Mucosa of descending colon (tissue), 3 donors: Measurements from ENCODE around the gene ZBTB25. TPM values are rescaled to one million over a fixed set of nuclear protein-coding genes. Genes with fewer than 3 reads are reported as not detected.

Source experiments
- ATAC-seq: fragments of 200-7000 bp; cut with Tn5 transposase; one replicate; pipeline ENCODE4 v1.9.1; 2020; ENCODE audit warnings: mild to moderate bottlenecking, moderate library complexity
- DNase-seq, 3 donors: peaks; one replicate each; pipeline ENCODE4 v3.0.0-alpha.2; 2020
- H3K36me3 ChIP-seq: fragments of 200-600 bp; one replicate; pipeline ENCODE4 v1.8.0; 2021; ENCODE audit warnings: low read depth, mild to moderate bottlenecking
- H3K4me1 ChIP-seq: fragments of 200-600 bp; one replicate; pipeline ENCODE4 v1.8.0; 2021; ENCODE audit warnings: low read depth, mild to moderate bottlenecking
- H3K4me3 ChIP-seq: fragments of 200-600 bp; one replicate; pipeline ENCODE4 v1.8.0; 2021; ENCODE audit warnings: mild to moderate bottlenecking
- H3K9me3 ChIP-seq: fragments of 200-600 bp; one replicate; pipeline ENCODE4 v1.8.0; 2021; ENCODE audit warnings: mild to moderate bottlenecking
- intact Hi-C, 2 donors: fragments of 100-400 bp; cut with DNase I in 1 of 2; cut with micrococcal nuclease in 1 of 2; formaldehyde crosslinking; loops; one replicate each; pipeline versions ENCODE4 v1.11.0 to v1.11.1; 2022; cut with DNase I, micrococcal nuclease
- total RNA-seq, 3 donors: library from RNA; stranded (reverse); fragmentation: NEBNext Ultra II Directional in 2 of 3; extraction: Animal tissue kit (Norgen Biotek cat#: 25700) in 2 of 3; gene quantifications; one replicate each; pipeline versions ENCODE4 v1.2.1 to v1.2.4, GENCODE V29; 2021 to 2023
- TF ChIP-seq, protein P1 (sequence below): fragments of 200-600 bp; IDR thresholded peaks from one replicate; pipeline ENCODE4 v1.8.0; 2022; ENCODE audit warnings: antibody characterized with exemption, mild to moderate bottlenecking
- donor health status: DM: no; HTN: no; CAD: no; lungs with moderate emphysema.
- donor health status: DM: no; HTN: no; CAD: no.
- donor health status: DM: no; HTN: yes; CAD: no.

ZBTB25 gene
- total RNA-seq, 3 donors from 2014 or later: 6.1 to 14.4 (median 7.2) TPM

DNA sequence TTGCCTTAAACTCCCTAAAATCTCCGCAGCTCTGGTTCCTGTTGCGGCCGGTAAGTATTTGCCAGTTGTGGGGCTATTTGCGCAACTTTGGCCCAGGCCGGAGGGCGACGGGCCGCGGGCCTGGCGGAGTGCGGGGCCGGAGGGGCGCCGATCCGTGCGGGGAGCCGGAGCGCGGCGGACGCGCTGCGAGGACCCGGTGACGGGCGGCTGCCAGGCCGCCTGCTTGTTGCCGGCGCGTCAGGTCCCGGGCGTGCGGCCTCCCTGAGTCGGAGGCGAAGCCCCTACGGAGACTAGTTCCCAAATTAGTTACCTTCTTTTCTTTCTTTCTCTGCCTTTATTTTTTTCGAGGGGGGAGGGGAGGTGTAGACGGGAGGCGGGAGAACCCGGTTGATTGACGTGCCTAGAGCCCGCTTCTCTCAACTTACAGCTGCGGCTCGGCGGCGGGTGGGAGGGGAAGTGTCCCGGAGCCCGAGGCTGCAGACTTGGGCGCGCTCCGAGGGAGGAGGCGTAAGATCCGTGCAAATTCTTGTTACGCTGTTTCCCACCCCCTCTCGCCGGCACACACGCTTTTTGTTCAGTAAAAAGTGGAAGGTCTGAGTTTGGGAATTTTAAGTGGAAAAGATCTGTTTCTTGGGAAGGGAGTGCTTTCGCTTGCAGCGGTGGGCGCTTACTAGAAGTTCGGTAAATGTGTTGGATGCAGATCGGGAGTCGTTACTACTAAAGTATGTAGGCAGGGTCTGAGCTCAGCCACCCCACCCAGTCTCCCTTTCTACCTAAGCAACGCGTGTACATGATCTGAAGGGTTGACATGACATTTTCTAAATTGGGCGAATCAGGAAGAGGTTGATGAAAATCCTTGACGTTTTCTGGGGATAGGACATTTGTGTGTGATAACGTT is 1.5 kb upstream of the ZBTB25 start:
- intact Hi-C loops: no loop called here
- peak; percentile 91 to 95 (median 93) for DNase-seq
- Histone ChIP-seq H3K4me1 (peaks cover 51% of the 10 kb centered on the region), H3K36me3 (no peaks in the 10 kb centered on the region), H3K4me3 (peak overlapping the region; percentile 79), H3K9me3 (no peaks in the 10 kb centered on the region)
- peak; percentile 60 for ATAC-seq
- TF ChIP-seq, protein P1, sequence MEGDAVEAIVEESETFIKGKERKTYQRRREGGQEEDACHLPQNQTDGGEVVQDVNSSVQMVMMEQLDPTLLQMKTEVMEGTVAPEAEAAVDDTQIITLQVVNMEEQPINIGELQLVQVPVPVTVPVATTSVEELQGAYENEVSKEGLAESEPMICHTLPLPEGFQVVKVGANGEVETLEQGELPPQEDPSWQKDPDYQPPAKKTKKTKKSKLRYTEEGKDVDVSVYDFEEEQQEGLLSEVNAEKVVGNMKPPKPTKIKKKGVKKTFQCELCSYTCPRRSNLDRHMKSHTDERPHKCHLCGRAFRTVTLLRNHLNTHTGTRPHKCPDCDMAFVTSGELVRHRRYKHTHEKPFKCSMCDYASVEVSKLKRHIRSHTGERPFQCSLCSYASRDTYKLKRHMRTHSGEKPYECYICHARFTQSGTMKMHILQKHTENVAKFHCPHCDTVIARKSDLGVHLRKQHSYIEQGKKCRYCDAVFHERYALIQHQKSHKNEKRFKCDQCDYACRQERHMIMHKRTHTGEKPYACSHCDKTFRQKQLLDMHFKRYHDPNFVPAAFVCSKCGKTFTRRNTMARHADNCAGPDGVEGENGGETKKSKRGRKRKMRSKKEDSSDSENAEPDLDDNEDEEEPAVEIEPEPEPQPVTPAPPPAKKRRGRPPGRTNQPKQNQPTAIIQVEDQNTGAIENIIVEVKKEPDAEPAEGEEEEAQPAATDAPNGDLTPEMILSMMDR: no peak

DNA sequence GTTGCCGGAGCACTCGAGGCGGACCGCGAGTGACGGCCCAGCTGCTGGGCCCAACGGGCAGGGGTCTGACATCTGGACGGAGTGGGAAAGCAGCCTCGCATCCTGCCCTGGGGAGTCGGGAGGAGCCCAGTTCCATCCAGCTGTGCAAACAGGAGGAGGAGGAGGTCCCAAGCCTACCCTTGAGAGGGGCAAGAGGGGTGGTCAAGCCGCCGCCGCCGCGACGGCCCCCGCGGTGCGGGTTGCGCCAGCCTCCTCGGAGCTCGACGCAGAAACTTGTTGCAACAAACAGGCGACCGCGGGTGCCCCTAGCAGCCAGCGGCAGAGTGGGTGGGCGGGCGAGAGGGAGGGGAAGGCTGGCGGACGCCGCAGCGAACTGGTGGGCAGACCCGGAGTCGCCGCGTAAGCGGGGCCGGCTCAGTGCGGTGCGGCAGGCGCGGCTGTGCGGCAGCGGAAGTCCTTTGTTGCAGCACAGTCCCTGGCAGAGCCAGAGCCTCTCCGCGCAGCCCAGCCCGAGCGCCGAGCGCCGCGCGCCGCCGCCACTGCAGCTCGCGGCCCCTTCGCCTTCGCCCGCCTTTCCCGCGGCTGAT is 765 bp upstream of the ZBTB25 start, which contains the start of gene ZBTB1:
Gene ZBTB1, plus strand, starts transcription at position 461 of the 587 bp plus-strand sequence. CDS start 16,735 bp downstream, outside the sequence.
- Histone ChIP-seq H3K4me3 (peak within 1 kb of the TSS; percentile 79), H3K36me3 (no peaks in the 10 kb centered on the region), H3K4me1 (peaks cover 56% of the 10 kb centered on the region), H3K9me3 (no peaks in the 10 kb centered on the region)
- TF ChIP-seq, protein P1: no peak
- intact Hi-C loops: no loop called here
- DNase-seq: peak; percentile 77 to 92 (median 89)
- peak; percentile 69 for ATAC-seq

DNA sequence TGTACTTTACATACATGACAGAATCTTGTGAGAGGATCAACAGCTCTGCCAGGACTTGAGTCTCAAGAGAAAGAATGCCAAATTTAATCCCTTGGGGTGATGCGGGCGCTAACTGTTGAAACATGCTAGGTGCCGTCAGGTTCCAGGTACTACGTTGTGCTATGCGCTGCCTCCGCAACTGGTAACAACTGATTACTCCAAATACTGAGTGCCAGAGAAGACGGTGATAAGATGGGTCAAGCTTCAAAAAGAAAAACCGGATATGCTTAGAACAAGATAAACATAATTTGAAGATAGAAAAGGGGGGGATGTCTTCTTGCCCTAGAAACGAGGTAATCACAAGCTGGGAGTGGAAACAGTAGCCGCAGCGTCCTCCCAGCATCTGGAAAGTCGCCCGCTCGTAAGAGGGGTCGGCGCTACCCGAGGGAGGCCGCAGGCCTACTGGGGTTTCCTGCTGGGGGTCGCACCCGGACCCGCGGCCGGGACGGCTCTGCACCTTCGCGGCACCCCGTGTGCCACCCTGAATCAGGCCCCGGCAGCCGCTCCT is 678 bp downstream of the ZBTB25 start:
- H3K4me1 ChIP-seq: peaks cover 52% of the 10 kb centered on the region
- H3K4me3 ChIP-seq: peak overlapping the region; percentile 79
- TF ChIP-seq, protein P1: no peak
- ATAC-seq (no peak), DNase-seq (peak in 2 of 3 donors; percentile 42 to 59)
- intact Hi-C loops: no loop called here
- H3K9me3 ChIP-seq: no peaks in the 10 kb centered on the region
- no peaks in the 10 kb centered on the region for H3K36me3 ChIP-seq

GRCh38 chr14:64502456-64502855 is 1.2 kb downstream of the ZBTB25 start:
- Histone ChIP-seq H3K4me1 (peaks cover 47% of the 10 kb centered on the region), H3K4me3 (no peak overlapping the region), H3K36me3 (no peaks in the 10 kb centered on the region), H3K9me3 (no peaks in the 10 kb centered on the region)
- ATAC-seq (no peak), DNase-seq (peak in 1 of 3 donors; percentile 29)
- TF ChIP-seq, protein P1: no peak
- intact Hi-C loops: no loop called here

- ATAC-seq (peak; percentile 2), DNase-seq (peak; percentile 57 to 61 (median 61))
- Histone ChIP-seq H3K9me3 (no peaks in the 10 kb centered on the region), H3K4me3 (no peak overlapping the region), H3K4me1 (peaks cover 41% of the 10 kb centered on the region), H3K36me3 (no peaks in the 10 kb centered on the region)
- TF ChIP-seq, protein P1: no peak
- intact Hi-C loops: no loop called here
These were observed 2.0 kb downstream of the ZBTB25 start for GRCh38 chr14:64501411-64502171.
